GM18951 (cell line): ENCODE data around the gene TSTD1.
"Not testable (repeated sequence)": the region's sequence is repeated elsewhere in the genome, so short reads cannot be mapped to it uniquely, and the experiment has no call there.

Source experiments
- POLR2A ChIP-seq: IDR thresholded peaks from 4 replicates; pipeline ENCODE4 v1.6.1; 2011; ENCODE audit warnings: mild to moderate bottlenecking; ENCODE audit not compliant: insufficient read length, insufficient read depth; ENCODE audit errors: extremely low read depth
- in situ Hi-C: fragments of 300-500 bp; cut with MboI; formaldehyde crosslinking; loops from one replicate; pipeline ENCODE4 v1.12.0; 2022; ENCODE audit warnings: low sequenced_read_pairs, mixed read lengths, inconsistent platforms; ENCODE audit not compliant: unreplicated experiment

Gene TSTD1

DNA sequence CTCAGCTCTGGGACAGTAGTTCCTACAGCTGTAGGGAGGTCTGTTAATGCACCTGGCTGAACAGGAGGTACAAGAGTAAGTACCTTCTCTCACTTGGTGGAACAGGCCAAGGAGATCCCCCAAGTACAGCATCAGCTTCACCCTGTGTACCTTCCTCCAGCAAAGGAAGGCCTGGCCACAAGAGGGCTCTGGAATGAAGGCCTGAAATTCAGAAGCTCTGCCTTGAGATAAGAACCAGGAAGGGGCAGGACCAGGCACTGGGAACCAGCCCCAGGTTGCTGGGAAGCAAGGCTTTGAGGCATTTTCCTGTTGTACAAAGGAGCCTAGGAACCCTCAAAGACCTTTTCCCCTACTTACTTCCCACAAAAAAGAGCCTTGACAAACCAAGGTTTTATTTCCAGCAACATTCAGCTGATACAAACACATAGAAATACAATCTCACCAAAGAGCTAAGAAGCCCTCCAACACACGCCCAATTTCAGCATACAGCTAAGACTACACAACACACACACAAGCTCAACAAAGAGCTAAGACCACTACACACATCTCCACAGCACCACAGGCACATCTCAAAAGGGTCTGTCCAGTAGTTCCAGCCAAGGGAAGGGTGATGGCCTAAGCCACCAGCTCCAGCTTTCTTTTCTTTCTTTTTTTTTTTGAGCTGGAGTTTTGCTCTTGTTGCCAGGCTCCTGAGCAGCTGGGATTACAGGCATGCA, 41.3 kb downstream of the TSTD1 start:
- TF ChIP-seq POLR2A: no peak
- in situ Hi-C loops: no loop called here

DNA sequence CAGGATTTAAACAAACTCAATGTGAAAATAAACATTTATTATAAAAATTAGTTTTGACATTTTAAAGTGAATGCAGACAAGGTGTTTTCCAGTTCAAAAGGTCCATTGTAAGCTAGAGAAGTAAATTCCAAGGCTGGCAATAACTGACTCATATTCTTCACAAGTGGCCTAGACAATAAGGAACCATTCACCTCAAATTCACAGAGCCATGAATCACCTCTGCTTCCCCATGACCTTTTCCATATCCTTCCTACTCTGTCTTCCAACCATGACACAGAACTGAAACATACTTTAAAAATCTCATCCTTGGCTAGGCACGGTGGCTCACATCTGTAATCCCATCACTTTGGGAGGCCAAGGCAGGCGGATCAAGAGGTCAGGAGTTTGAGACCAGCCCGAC, 42.6 kb downstream of the TSTD1 start:
- no peak for TF ChIP-seq POLR2A
- in situ Hi-C loops: no loop called here

DNA sequence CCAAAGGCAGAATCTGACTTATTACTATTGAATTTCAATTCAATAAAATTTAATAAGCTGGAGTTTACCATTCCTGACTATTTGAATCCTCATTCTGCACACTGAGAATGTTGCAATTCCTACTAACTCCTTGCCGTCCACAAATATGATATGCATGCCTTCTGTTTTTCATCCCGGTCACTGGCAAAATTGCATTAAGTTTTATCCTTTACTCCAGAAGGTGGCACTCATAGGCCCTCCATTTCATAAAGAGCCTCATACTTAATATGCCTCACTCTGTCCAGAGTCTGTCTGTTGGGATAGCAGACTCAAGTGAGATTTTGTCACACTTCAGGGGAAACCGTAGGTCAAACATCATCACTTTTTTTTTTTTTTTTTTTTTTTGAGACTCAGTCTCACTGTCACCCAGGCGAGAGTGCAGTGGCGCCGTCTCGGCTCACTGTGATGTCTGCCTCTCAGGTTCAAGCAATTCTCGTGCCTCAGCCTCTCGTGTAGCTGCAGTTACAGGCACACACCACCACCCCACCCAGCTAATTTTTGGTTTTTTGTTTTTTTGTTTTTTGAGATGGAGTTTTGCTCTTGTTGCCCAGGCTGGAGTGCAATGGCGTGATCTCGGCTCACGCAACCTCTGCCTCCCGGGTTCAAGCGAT, 45.1 kb downstream of the TSTD1 start:
- in situ Hi-C loops: no loop called here

DNA sequence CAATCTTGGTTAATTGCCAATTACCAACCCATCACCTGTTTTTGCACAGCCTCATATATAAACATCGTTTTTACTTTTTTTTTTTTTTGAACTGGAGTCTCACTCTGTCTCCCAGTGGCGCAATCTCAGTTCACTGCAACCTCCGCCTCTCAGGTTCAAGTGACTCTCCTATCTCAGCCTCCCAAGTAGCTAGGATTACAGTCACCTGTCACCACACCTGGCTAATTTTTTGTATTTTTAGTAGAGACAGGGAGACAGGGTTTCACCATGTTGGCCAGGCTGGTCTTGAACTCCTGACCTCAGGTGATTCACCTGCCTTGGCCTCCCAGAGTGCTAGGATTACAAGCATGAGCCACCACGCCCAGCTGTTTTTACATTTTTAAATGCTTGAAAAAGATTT, 46.7 kb downstream of the TSTD1 start:
- in situ Hi-C loops: not testable (repeated sequence)

More for the DNA sequence above, 45.1 kb downstream of the TSTD1 start:
- no peak for TF ChIP-seq POLR2A
